ENCODE results near the gene ADARB2.

- TF ChIP-seq POLR2A (IDR thresholded peaks at IDR 0.05), result no peak
- no peak for TF ChIP-seq CTCF (IDR thresholded peaks at IDR 0.05)
These were observed 595.6 kb downstream of the ADARB2 start for GRCh38 chr10:1141701-1142100.
